Prostate gland (tissue), 2 donors: ENCODE data around the gene SLC7A10.

ENCODE experiments used
- POLR2AphosphoS5 ChIP-seq: sonication (generic); formaldehyde crosslinking; IDR thresholded peaks from one replicate; pipeline ENCODE4 v1.6.1; 2017; ENCODE audit warnings: antibody characterized with exemption
- TF ChIP-seq, protein P1 (sequence below), 4 experiments: fragments of 200-600 bp in 2 of 4; fragments of 450-650 bp in 2 of 4; sonication (generic) in 2 of 4; IDR thresholded peaks; 1 replicate in 3 of 4; 2 replicates in 1 of 4; pipeline ENCODE4 v1.5.1; 2016 to 2019; ENCODE audit warnings: antibody characterized with exemption in 4 of 4, mild to moderate bottlenecking in 2 of 4, moderate library complexity in 2 of 4

DNA sequence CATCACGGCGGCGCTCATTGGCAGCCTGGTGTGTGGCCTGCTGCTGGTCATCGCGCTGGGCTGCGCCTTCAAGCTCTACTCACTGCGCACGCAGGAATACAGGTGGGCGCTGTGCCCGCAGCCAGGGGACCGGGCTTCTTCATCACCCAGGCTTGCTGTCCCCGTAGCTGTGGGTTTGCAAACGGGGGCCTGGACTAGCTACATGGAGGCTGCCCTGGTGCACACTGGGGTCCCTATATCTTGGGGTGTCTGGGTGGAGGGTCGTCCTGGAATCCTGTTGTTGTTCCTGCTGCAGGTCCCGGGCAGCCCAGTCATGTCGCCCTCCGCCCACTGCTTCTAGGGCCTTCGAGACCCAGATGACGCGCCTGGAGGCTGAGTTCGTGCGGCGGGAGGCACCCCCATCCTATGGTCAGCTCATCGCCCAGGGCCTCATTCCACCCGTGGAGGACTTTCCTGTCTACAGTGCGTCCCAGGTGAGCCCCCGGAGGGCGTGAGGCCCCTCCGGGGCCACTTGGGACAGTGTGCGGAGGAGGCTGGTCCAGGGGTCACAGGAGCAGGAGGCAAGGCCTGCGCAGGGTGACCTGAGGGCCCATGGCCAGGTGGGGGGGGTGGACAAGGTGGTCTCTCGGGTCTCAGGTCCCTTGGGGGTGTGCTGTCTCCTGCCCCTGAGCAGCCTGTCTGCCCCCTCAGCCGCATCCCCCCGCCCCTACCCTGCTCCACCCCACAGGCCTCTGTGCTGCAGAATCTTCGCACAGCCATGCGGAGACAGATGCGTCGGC is 19.2 kb downstream of the SLC7A10 start:
- TF ChIP-seq, protein P1, sequence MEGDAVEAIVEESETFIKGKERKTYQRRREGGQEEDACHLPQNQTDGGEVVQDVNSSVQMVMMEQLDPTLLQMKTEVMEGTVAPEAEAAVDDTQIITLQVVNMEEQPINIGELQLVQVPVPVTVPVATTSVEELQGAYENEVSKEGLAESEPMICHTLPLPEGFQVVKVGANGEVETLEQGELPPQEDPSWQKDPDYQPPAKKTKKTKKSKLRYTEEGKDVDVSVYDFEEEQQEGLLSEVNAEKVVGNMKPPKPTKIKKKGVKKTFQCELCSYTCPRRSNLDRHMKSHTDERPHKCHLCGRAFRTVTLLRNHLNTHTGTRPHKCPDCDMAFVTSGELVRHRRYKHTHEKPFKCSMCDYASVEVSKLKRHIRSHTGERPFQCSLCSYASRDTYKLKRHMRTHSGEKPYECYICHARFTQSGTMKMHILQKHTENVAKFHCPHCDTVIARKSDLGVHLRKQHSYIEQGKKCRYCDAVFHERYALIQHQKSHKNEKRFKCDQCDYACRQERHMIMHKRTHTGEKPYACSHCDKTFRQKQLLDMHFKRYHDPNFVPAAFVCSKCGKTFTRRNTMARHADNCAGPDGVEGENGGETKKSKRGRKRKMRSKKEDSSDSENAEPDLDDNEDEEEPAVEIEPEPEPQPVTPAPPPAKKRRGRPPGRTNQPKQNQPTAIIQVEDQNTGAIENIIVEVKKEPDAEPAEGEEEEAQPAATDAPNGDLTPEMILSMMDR (IDR thresholded peaks at IDR 0.05), result no peak
- TF ChIP-seq POLR2AphosphoS5, result no peak
